CD4-positive, alpha-beta T cell treated with Interleukin-6 at 100 ng/mL for 8 hours (primary cell): ENCODE measurements around the gene DCTN2.
A peak's percentile ranks its signal among the peaks of the same experiment; 100 is the strongest.
"Not testable (repeated sequence)": the region's sequence is repeated elsewhere in the genome, so short reads cannot be mapped to it uniquely, and the experiment has no call there.

Experiments
- DNase-seq: peaks from one replicate; pipeline ENCODE4 v3.0.0-alpha.2; 2020; ENCODE audit warnings: mixed read lengths, low spot score

DCTN2 gene

GRCh38 chr12:57546438-57547287 is at the start of gene DCTN2:
DCTN2 (minus strand) TSS chr12:57547192; CDS start chr12:57547063, 129 bp downstream.
- peak; percentile 95 for DNase-seq

- no peak for DNase-seq
Observed at GRCh38 chr12:57593187-57593586, 46.2 kb upstream of the DCTN2 start.

- DNase-seq = no peak
Observed at GRCh38 chr12:57592551-57593165, 45.7 kb upstream of the DCTN2 start.

GRCh38 chr12:57591782-57592325 is 44.9 kb upstream of the DCTN2 start:
- DNase-seq = no peak

- peak; percentile 81 for DNase-seq
Observed at GRCh38 chr12:57590864-57591781, 44.1 kb upstream of the DCTN2 start, which contains the start of gene PIP4K2C. PIP4K2C (plus strand) TSS chr12:57591192; CDS start chr12:57591290, 98 bp downstream.

GRCh38 chr12:57590479-57590863 is 43.5 kb upstream of the DCTN2 start:
- no peak for DNase-seq

GRCh38 chr12:57588951-57589610 is 42.1 kb upstream of the DCTN2 start:
- DNase-seq = not testable (repeated sequence)

GRCh38 chr12:57586832-57587429 is 39.9 kb upstream of the DCTN2 start:
- DNase-seq = no peak

- DNase-seq = no peak
Observed at GRCh38 chr12:57586128-57586527, 39.1 kb upstream of the DCTN2 start.

GRCh38 chr12:57585156-57585555 is 38.2 kb upstream of the DCTN2 start:
- DNase-seq = no peak

- DNase-seq = no peak
Observed at GRCh38 chr12:57584690-57585089, 37.7 kb upstream of the DCTN2 start.

GRCh38 chr12:57584050-57584449 is 37.1 kb upstream of the DCTN2 start:
- DNase-seq = no peak

GRCh38 chr12:57583008-57583831 is 36.2 kb upstream of the DCTN2 start:
- peak; percentile 81 for DNase-seq

- no peak for DNase-seq
Observed at GRCh38 chr12:57582440-57582839, 35.4 kb upstream of the DCTN2 start.

GRCh38 chr12:57581802-57582201 is 34.8 kb upstream of the DCTN2 start:
- DNase-seq = no peak

GRCh38 chr12:57580466-57580795 is 33.4 kb upstream of the DCTN2 start:
- no peak for DNase-seq

GRCh38 chr12:57579677-57580465 is 32.9 kb upstream of the DCTN2 start:
- DNase-seq = no peak

- DNase-seq = no peak
Observed at GRCh38 chr12:57579011-57579410, 32.0 kb upstream of the DCTN2 start.

- no peak for DNase-seq
Observed at GRCh38 chr12:57577981-57578758, 31.2 kb upstream of the DCTN2 start.
